Upper lobe of left lung (tissue), 6 donors: ENCODE measurements around the gene SLC66A2. TPM values are rescaled to one million over a fixed set of nuclear protein-coding genes. Genes with fewer than 3 reads are reported as not detected.

Source experiments
- ATAC-seq, 2 donors: fragments of 200-7000 bp; cut with Tn5 transposase; one replicate each; pipeline ENCODE4 v1.9.1; 2022; ENCODE audit warnings: mild to moderate bottlenecking in 2 of 2, moderate library complexity in 2 of 2; ENCODE audit not compliant: low FRiP score in 2 of 2
- DNase-seq, 2 donors: peaks; one replicate each; pipeline ENCODE4 v3.0.0-alpha.2; 2019 to 2020
- H3K27ac ChIP-seq, 4 donors: fragments of 200-600 bp; sonication (generic); one replicate each; pipeline ENCODE4 v1.5.1; 2016 to 2019
- H3K27me3 ChIP-seq, 4 donors: fragments of 200-600 bp; sonication (generic); one replicate each; pipeline ENCODE4 v1.5.1; 2017 to 2019
- H3K36me3 ChIP-seq, 4 donors: fragments of 200-600 bp; sonication (generic); one replicate each; pipeline ENCODE4 v1.5.1; 2016 to 2019
- H3K4me1 ChIP-seq, 4 donors: fragments of 200-600 bp; sonication (generic); one replicate each; pipeline ENCODE4 v1.5.1; 2018 to 2019
- H3K4me3 ChIP-seq, 4 donors: fragments of 200-600 bp; sonication (generic); one replicate each; pipeline ENCODE4 v1.5.1; 2017 to 2019; ENCODE audit warnings: mild to moderate bottlenecking in 2 of 4, moderate library complexity in 1 of 4
- H3K9me3 ChIP-seq, 4 donors: fragments of 200-600 bp; sonication (generic); one replicate each; pipeline ENCODE4 v1.5.1; 2018 to 2019
- CTCF ChIP-seq, 6 experiments: fragments of 450-650 bp in 4 of 6; fragments of 200-600 bp in 2 of 6; sonication (generic) in 2 of 6; IDR thresholded peaks; one replicate each; pipeline ENCODE4 v1.5.1; 2016 to 2019; ENCODE audit warnings: antibody characterized with exemption in 6 of 6
- EP300 ChIP-seq, 4 donors: sonication (generic); formaldehyde crosslinking; IDR thresholded peaks; one replicate each; pipeline ENCODE4 v1.5.1; 2017; ENCODE audit warnings: antibody characterized with exemption in 4 of 4, control low read depth in 2 of 4
- POLR2A ChIP-seq, 4 donors: fragments of 450-650 bp; IDR thresholded peaks; one replicate each; pipeline ENCODE4 v1.5.1; 2016 to 2017; ENCODE audit warnings: antibody characterized with exemption in 4 of 4, mild to moderate bottlenecking in 2 of 4
- POLR2AphosphoS5 ChIP-seq, 2 donors: sonication (generic); formaldehyde crosslinking; IDR thresholded peaks; one replicate each; pipeline ENCODE4 v1.5.1; 2017; ENCODE audit warnings: antibody characterized with exemption in 2 of 2
- WGBS, 2 donors: methylation state at CpG; one replicate each; pipeline ENCODE4 v1.1.5; 2017 to 2018; 5-methylcytosine and 5-hydroxymethylcytosine counted together
- total RNA-seq, 6 donors: library from RNA; depleted of rRNA in 4 of 6; stranded (reverse); fragments of >200 nt in 4 of 6; gene quantifications; one replicate each; pipeline versions ENCODE4 v1.1.0 to v1.2.1, GENCODE V29; 2016 to 2021
- donor health status: DM: no; HTN: no; CAD: no; lungs with moderate emphysema.
- donor health status: DM: no; HTN: yes; CAD: no; lungs with severe emphysema.

The SLC66A2 gene
- total RNA-seq, 6 donors from 2014 or later = 37.6 to 90.7 (median 66.5) TPM

- Histone ChIP-seq H3K27me3 (no peaks in the 10 kb centered on the region), H3K4me1 (no peaks in the 10 kb centered on the region), H3K4me3 (no peak overlapping the region), H3K27ac (no peak overlapping the region), H3K36me3 (peaks cover 5 to 46% (median 35%) of the 10 kb centered on the region in 4 donors), H3K9me3 (no peaks in the 10 kb centered on the region)
- TF ChIP-seq EP300 (IDR thresholded peaks at IDR 0.05) = no peak
- TF ChIP-seq POLR2AphosphoS5 (IDR thresholded peaks at IDR 0.05) = no peak
- TF ChIP-seq CTCF (IDR thresholded peaks at IDR 0.05) = no peak
- TF ChIP-seq POLR2A (IDR thresholded peaks at IDR 0.05) = no peak
- WGBS, 2 donors = 95 to 96% methylated on average over 19 to 20 of the region's 20 CpGs
- ATAC-seq (no peak), DNase-seq (no peak)
Observed at GRCh38 chr18:79918615-79919011, 32.8 kb downstream of the SLC66A2 start.

- TF ChIP-seq CTCF (IDR thresholded peaks at IDR 0.05) = no peak
- no peak for TF ChIP-seq POLR2AphosphoS5 (IDR thresholded peaks at IDR 0.05)
- no peak for TF ChIP-seq POLR2A (IDR thresholded peaks at IDR 0.05)
- no peak for TF ChIP-seq EP300 (IDR thresholded peaks at IDR 0.05)
- Histone ChIP-seq H3K9me3 (no peaks in the 10 kb centered on the region), H3K27me3 (no peaks in the 10 kb centered on the region), H3K36me3 (peaks cover 5 to 50% (median 38%) of the 10 kb centered on the region in 4 donors), H3K27ac (no peak overlapping the region), H3K4me1 (no peaks in the 10 kb centered on the region), H3K4me3 (no peak overlapping the region)
- ATAC-seq (no peak), DNase-seq (no peak)
- 96 to 98% methylated on average over 24 to 25 of the region's 25 CpGs for WGBS, 2 donors
Observed at GRCh38 chr18:79917853-79918614, 33.4 kb downstream of the SLC66A2 start.

GRCh38 chr18:79917169-79917852, 34.1 kb downstream of the SLC66A2 start:
- no peak for TF ChIP-seq POLR2AphosphoS5 (IDR thresholded peaks at IDR 0.05)
- TF ChIP-seq CTCF (IDR thresholded peaks at IDR 0.05) = no peak
- TF ChIP-seq POLR2A (IDR thresholded peaks at IDR 0.05) = no peak
- TF ChIP-seq EP300 (IDR thresholded peaks at IDR 0.05) = no peak
- Histone ChIP-seq H3K4me1 (no peaks in the 10 kb centered on the region), H3K27me3 (no peaks in the 10 kb centered on the region), H3K27ac (no peak overlapping the region), H3K9me3 (no peaks in the 10 kb centered on the region), H3K36me3 (peaks cover 5 to 56% (median 42%) of the 10 kb centered on the region in 4 donors), H3K4me3 (no peak overlapping the region)
- ATAC-seq (no peak), DNase-seq (peak in 1 of 2 donors; percentile 62)
- 96% methylated on average over 11 to 27 of the region's 28 CpGs for WGBS, 2 donors

- peak in 1 of 2 donors; percentile 68 for DNase-seq
- TF ChIP-seq POLR2A (IDR thresholded peaks at IDR 0.05) (no peak), CTCF (IDR thresholded peaks at IDR 0.05) (no peak)
- no peak for ATAC-seq
- Histone ChIP-seq H3K9me3 (no peaks in the 10 kb centered on the region), H3K27me3 (no peaks in the 10 kb centered on the region), H3K4me3 (no peak overlapping the region), H3K36me3 (peaks cover 5 to 56% (median 43%) of the 10 kb centered on the region in 4 donors), H3K27ac (no peak overlapping the region), H3K4me1 (no peaks in the 10 kb centered on the region)
- WGBS, 2 donors = 96 to 99% methylated on average over 20 to 24 of the region's 24 CpGs
Observed at GRCh38 chr18:79916546-79917168, 34.8 kb downstream of the SLC66A2 start.
